OCI-LY7 (cell line): ENCODE data around the gene ACSM5. TPM values are rescaled to one million over a fixed set of nuclear protein-coding genes. Genes with fewer than 3 reads are reported as not detected.

Experiments used
- BruUV-seq: library from RNA; stranded (reverse); fragments of 400-500 nt; replicated peaks from 2 replicates; lab custom pipeline; 2021; lab: Mats Ljungman, UMichigan
- CTCF ChIA-PET: fragments of 300-600 bp; sonication (Branson Sonifier 250); formaldehyde crosslinking; loops from one replicate; lab custom pipeline; 2022; ENCODE audit warnings: antibody characterized with exemption; ENCODE audit not compliant: unreplicated experiment; lab: Charles Lee
- POLR2A ChIA-PET: fragments of 300-600 bp; sonication (Branson Sonifier 250); formaldehyde crosslinking; loops from one replicate; lab custom pipeline; 2022; ENCODE audit warnings: antibody characterized with exemption; lab: Charles Lee
- DNase-seq: peaks from one replicate; pipeline ENCODE4 v3.0.0-alpha.2; 2015; ENCODE audit warnings: low spot score
- H2AFZ ChIP-seq: fragments of 200-600 bp; sonication (generic), shearing (Covaris generic); 2 replicates; pipeline ENCODE4 v1.6.1; 2014; ENCODE audit warnings: mild to moderate bottlenecking, antibody characterized with exemption, low read length, moderate library complexity
- H3K27ac ChIP-seq: fragments of 200-600 bp; sonication (generic); 2 replicates; pipeline ENCODE4 v1.5.1; 2014; ENCODE audit warnings: mixed run types, low read depth, mild to moderate bottlenecking, moderate library complexity, low read length, inconsistent platforms; ENCODE audit not compliant: poor library complexity, severe bottlenecking
- H3K36me3 ChIP-seq: fragments of 200-600 bp; sonication (generic); 2 replicates; pipeline ENCODE4 v1.6.1; 2014; ENCODE audit warnings: mild to moderate bottlenecking, antibody characterized with exemption, low read length, moderate library complexity, mixed read lengths; ENCODE audit not compliant: insufficient read depth
- H3K4me1 ChIP-seq: fragments of 200-600 bp; sonication (generic); 2 replicates; pipeline ENCODE4 v1.5.1; 2014; ENCODE audit warnings: mild to moderate bottlenecking, low read length; ENCODE audit not compliant: insufficient read depth, poor library complexity, severe bottlenecking
- H3K4me2 ChIP-seq: fragments of 200-600 bp; sonication (generic); 2 replicates; pipeline ENCODE4 v1.6.1; 2014; ENCODE audit warnings: mild to moderate bottlenecking, low read length
- H3K4me3 ChIP-seq: fragments of 200-600 bp; sonication (generic); 2 replicates; pipeline ENCODE4 v1.5.1; 2014; ENCODE audit warnings: mild to moderate bottlenecking, low read depth, low read length; ENCODE audit not compliant: poor library complexity, severe bottlenecking
- H3K79me2 ChIP-seq: fragments of 200-600 bp; sonication (generic); 2 replicates; pipeline ENCODE4 v1.6.1; 2016; ENCODE audit warnings: low read depth, mild to moderate bottlenecking, low read length, moderate library complexity, mixed read lengths; ENCODE audit not compliant: insufficient read depth
- H3K9me2 ChIP-seq: fragments of 200-600 bp; sonication (generic); 2 replicates; pipeline ENCODE4 v1.6.1; 2016; ENCODE audit warnings: mild to moderate bottlenecking, low read length, mixed read lengths; ENCODE audit not compliant: insufficient read depth
- H3K9me3 ChIP-seq: fragments of 200-600 bp; sonication (generic); 2 replicates; pipeline ENCODE4 v1.6.1; 2014; ENCODE audit warnings: mild to moderate bottlenecking, mixed run types, low read length, mixed read lengths
- H4K20me1 ChIP-seq: fragments of 200-600 bp; sonication (generic); 2 replicates; pipeline ENCODE4 v1.6.1; 2014; ENCODE audit warnings: mild to moderate bottlenecking, antibody characterized with exemption, low read length, moderate library complexity, mixed read lengths; ENCODE audit not compliant: insufficient read depth
- EZH2phosphoT487 ChIP-seq: fragments of 200-600 bp; sonication (generic); IDR thresholded peaks from 2 replicates; pipeline ENCODE4 v1.6.1; 2018; ENCODE audit warnings: low read depth, borderline replicate concordance, mild to moderate bottlenecking, mixed run types, antibody characterized with exemption, low read length, moderate library complexity, mixed read lengths
- intact Hi-C: fragments of 100-400 bp; cut with micrococcal nuclease; formaldehyde crosslinking; loops from one replicate; pipeline ENCODE4 v1.10.0; 2022; ENCODE audit not compliant: unreplicated experiment
- total RNA-seq, 2 experiments: library from RNA; depleted of rRNA in 1 of 2; stranded (reverse); fragments of >200 nt in 1 of 2; shearing (Covaris generic) in 1 of 2; gene quantifications; 2 replicates each; pipeline ENCODE4 v1.2.3, GENCODE V29; 2014 to 2022
- TF ChIP-seq, protein P1 (sequence below): fragments of 200-600 bp; sonication (generic); conservative IDR thresholded peaks from 2 replicates; pipeline ENCODE4 v1.5.1; 2014; ENCODE audit warnings: mild to moderate bottlenecking, antibody characterized with exemption, low read length, moderate library complexity, mixed read lengths

The ACSM5 gene
- total RNA-seq, 2 experiments from 2014 or later, result not detected

- H4K20me1 ChIP-seq, result no peaks in the 10 kb centered on the region
- no peaks in the 10 kb centered on the region for H3K79me2 ChIP-seq
- no TSS peak for BruUV-seq
- no peaks in the 10 kb centered on the region for H3K4me1 ChIP-seq
- H3K36me3 ChIP-seq, result no peaks in the 10 kb centered on the region
- POLR2A ChIA-PET, result interaction anchor here (0.6 to 0.7 kb wide), 2 partner anchors 51 to 284 kb away, joined by 3 to 5 read pairs; no protein-coding TSS in a partner anchor
- H3K9me2 ChIP-seq, result no peaks in the 10 kb centered on the region
- no peak overlapping the region for H3K4me2 ChIP-seq
- intact Hi-C loops, result no loop called here
- no peak overlapping the region for H3K27ac ChIP-seq
- TF ChIP-seq, protein P1, sequence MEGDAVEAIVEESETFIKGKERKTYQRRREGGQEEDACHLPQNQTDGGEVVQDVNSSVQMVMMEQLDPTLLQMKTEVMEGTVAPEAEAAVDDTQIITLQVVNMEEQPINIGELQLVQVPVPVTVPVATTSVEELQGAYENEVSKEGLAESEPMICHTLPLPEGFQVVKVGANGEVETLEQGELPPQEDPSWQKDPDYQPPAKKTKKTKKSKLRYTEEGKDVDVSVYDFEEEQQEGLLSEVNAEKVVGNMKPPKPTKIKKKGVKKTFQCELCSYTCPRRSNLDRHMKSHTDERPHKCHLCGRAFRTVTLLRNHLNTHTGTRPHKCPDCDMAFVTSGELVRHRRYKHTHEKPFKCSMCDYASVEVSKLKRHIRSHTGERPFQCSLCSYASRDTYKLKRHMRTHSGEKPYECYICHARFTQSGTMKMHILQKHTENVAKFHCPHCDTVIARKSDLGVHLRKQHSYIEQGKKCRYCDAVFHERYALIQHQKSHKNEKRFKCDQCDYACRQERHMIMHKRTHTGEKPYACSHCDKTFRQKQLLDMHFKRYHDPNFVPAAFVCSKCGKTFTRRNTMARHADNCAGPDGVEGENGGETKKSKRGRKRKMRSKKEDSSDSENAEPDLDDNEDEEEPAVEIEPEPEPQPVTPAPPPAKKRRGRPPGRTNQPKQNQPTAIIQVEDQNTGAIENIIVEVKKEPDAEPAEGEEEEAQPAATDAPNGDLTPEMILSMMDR, result no peak
- TF ChIP-seq EZH2phosphoT487, result no peak
- H3K4me3 ChIP-seq, result no peak overlapping the region
- H3K9me3 ChIP-seq, result no peaks in the 10 kb centered on the region
- DNase-seq, result no peak
- CTCF ChIA-PET, result no interaction called here
- no peak overlapping the region for H2AFZ ChIP-seq
These were observed 46.1 kb upstream of the ACSM5 start for GRCh38 chr16:20363191-20363590.

DNA sequence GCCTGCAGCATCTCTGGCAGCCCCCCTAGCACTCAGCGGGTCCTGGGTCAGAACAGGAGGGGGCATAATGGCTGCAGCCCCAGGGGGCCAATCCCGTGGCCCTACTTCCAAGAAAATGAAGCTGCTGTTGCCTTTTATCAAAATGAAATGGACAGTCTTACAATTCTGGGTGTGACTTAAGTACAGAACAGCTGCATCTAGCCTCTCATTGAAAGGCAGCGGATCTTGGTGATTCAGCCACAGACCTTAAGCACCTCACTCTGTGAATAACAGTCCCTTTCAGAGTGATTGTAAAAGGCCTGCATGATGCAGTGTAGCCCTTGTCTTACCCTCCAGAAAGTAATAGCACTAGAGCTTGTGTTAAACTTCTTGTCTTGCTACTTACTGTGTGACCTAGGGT lies 45.3 kb upstream of the ACSM5 start:
- ChIA-PET POLR2A (no interaction called here), CTCF (no interaction called here)
- Histone ChIP-seq H3K4me1 (no peaks in the 10 kb centered on the region), H4K20me1 (no peaks in the 10 kb centered on the region), H3K36me3 (no peaks in the 10 kb centered on the region), H3K79me2 (no peaks in the 10 kb centered on the region), H3K4me3 (no peak overlapping the region), H2AFZ (no peak overlapping the region), H3K9me3 (no peaks in the 10 kb centered on the region), H3K27ac (no peak overlapping the region), H3K4me2 (no peak overlapping the region), H3K9me2 (no peaks in the 10 kb centered on the region)
- intact Hi-C loops, result no loop called here
- no peak for TF ChIP-seq EZH2phosphoT487
- no peak for DNase-seq
- BruUV-seq, result no TSS peak

- Histone ChIP-seq H3K9me3 (no peaks in the 10 kb centered on the region), H3K27ac (no peak overlapping the region), H3K4me1 (no peaks in the 10 kb centered on the region), H3K4me3 (no peak overlapping the region), H2AFZ (no peak overlapping the region), H3K9me2 (no peaks in the 10 kb centered on the region), H3K79me2 (no peaks in the 10 kb centered on the region), H4K20me1 (no peaks in the 10 kb centered on the region), H3K4me2 (no peak overlapping the region), H3K36me3 (no peaks in the 10 kb centered on the region)
- intact Hi-C loops, result no loop called here
- TF ChIP-seq, protein P1, result no peak
- no peak for TF ChIP-seq EZH2phosphoT487
- CTCF ChIA-PET, result no interaction called here
- DNase-seq, result no peak
- BruUV-seq, result no TSS peak
- POLR2A ChIA-PET, result no interaction called here
These were observed 39.8 kb upstream of the ACSM5 start for GRCh38 chr16:20369452-20370054.
